ENCODE data around the gene IGFALS. TPM values are rescaled to one million over a fixed set of nuclear protein-coding genes. Genes with fewer than 3 reads are reported as not detected.

The IGFALS gene
- total and polyA plus RNA-seq, 9 donors: 0.20 to 1.8 (median 0.50) TPM; not detected in 1

- peak overlapping the region; percentile 90 to 95 for H3K27ac ChIP-seq
- 1 to 2% (median 1%) methylated on average over 34 to 70 of the region's 70 CpGs for WGBS, 3 donors
- no peaks in the 10 kb centered on the region for H3K36me3 ChIP-seq
- no peaks in the 10 kb centered on the region for H3K27me3 ChIP-seq
- DNase-seq: peak in 2 of 5 donors; percentile 47 to 48
- peak overlapping the region; percentile 78 for H3K4me3 ChIP-seq
- intact Hi-C loops (cut with DNase I): no loop called here
- peaks cover 8% of the 10 kb centered on the region for H3K4me1 ChIP-seq (ENCODE audit: insufficient read depth)
- TF ChIP-seq POLR2A (IDR thresholded peaks at IDR 0.05) (no peak), CTCF (IDR thresholded peaks at IDR 0.05) (no peak), EP300 (IDR thresholded peaks at IDR 0.05) (no peak)
- no peaks in the 10 kb centered on the region for H3K9me3 ChIP-seq
Observed at GRCh38 chr16:1781758-1782407, 11.6 kb downstream of the IGFALS start.

- TF ChIP-seq POLR2A (IDR thresholded peaks at IDR 0.05): no peak
- TF ChIP-seq EP300 (IDR thresholded peaks at IDR 0.05): no peak
- no peak for TF ChIP-seq CTCF (IDR thresholded peaks at IDR 0.05)
- 48 to 67% (median 52%) methylated on average over 20 of the region's 20 CpGs for WGBS, 3 donors
- Histone ChIP-seq H3K4me3 (peak overlapping the region; percentile 78), H3K9me3 (no peaks in the 10 kb centered on the region), H3K36me3 (no peaks in the 10 kb centered on the region), H3K27ac (peak overlapping the region; percentile 90 to 95), H3K27me3 (no peaks in the 10 kb centered on the region), H3K4me1 (ENCODE audit: insufficient read depth) (peaks cover 8% of the 10 kb centered on the region)
- peak in 3 of 5 donors; percentile 26 to 52 (median 41) for DNase-seq
- intact Hi-C loops (cut with DNase I): no loop called here
Observed at GRCh38 chr16:1781254-1781653, 12.3 kb downstream of the IGFALS start.

- TF ChIP-seq EP300 (IDR thresholded peaks at IDR 0.05) (no peak), CTCF (IDR thresholded peaks at IDR 0.05) (no peak), POLR2A (IDR thresholded peaks at IDR 0.05) (no peak)
- no peaks in the 10 kb centered on the region for H3K27me3 ChIP-seq
- no peak overlapping the region for H3K4me3 ChIP-seq
- no peaks in the 10 kb centered on the region for H3K9me3 ChIP-seq
- 43 to 55% (median 52%) methylated on average over 6 of the region's 6 CpGs for WGBS, 3 donors
- peaks cover 8% of the 10 kb centered on the region for H3K4me1 ChIP-seq (ENCODE audit: insufficient read depth)
- H3K27ac ChIP-seq: no peak overlapping the region
- intact Hi-C loops (cut with DNase I): no loop called here
- H3K36me3 ChIP-seq: no peaks in the 10 kb centered on the region
- DNase-seq: no peak
Observed at GRCh38 chr16:1780677-1781072, 12.8 kb downstream of the IGFALS start.

- H3K4me3 ChIP-seq: no peak overlapping the region
- WGBS, 3 donors: 73 to 77% (median 76%) methylated on average over 18 to 27 of the region's 27 CpGs
- DNase-seq: peak in 3 of 5 donors; percentile 27 to 47 (median 43)
- peaks cover 8% of the 10 kb centered on the region for H3K4me1 ChIP-seq (ENCODE audit: insufficient read depth)
- no peaks in the 10 kb centered on the region for H3K36me3 ChIP-seq
- no peaks in the 10 kb centered on the region for H3K27me3 ChIP-seq
- no peaks in the 10 kb centered on the region for H3K9me3 ChIP-seq
- TF ChIP-seq POLR2A (IDR thresholded peaks at IDR 0.05) (no peak), EP300 (IDR thresholded peaks at IDR 0.05) (no peak), CTCF (IDR thresholded peaks at IDR 0.05) (no peak)
- intact Hi-C loops (cut with DNase I): no loop called here
- no peak overlapping the region for H3K27ac ChIP-seq
Observed at GRCh38 chr16:1779741-1780676, 13.5 kb downstream of the IGFALS start.

Measured in ovary (tissue), 9 donors.